NCI-H2107 (cell line): ENCODE results near the gene MAGI1.
"Not testable (repeated sequence)": the region's sequence is repeated elsewhere in the genome, so short reads cannot be mapped to it uniquely, and the experiment has no call there.

Experiments used
- DNase-seq: peaks from one replicate; lab custom pipeline; 2025; lab: John Stamatoyannopoulos, UW

Gene MAGI1

GRCh38 chr3:65587650-65588439 is 450.9 kb downstream of the MAGI1 start:
- no peak for DNase-seq

GRCh38 chr3:65584913-65585312 is 453.8 kb downstream of the MAGI1 start:
- no peak for DNase-seq

GRCh38 chr3:65584002-65584401 is 454.7 kb downstream of the MAGI1 start:
- DNase-seq: no peak

- DNase-seq: no peak
Measured at GRCh38 chr3:65583188-65583587, 455.5 kb downstream of the MAGI1 start.

- no peak for DNase-seq
Measured at GRCh38 chr3:65582012-65582717, 456.6 kb downstream of the MAGI1 start.

GRCh38 chr3:65581313-65581712 is 457.4 kb downstream of the MAGI1 start:
- DNase-seq: no peak

GRCh38 chr3:65578861-65579260 is 459.9 kb downstream of the MAGI1 start:
- no peak for DNase-seq

- no peak for DNase-seq
Measured at GRCh38 chr3:65577843-65578430, 460.8 kb downstream of the MAGI1 start.

- DNase-seq: no peak
Measured at GRCh38 chr3:65576966-65577365, 461.8 kb downstream of the MAGI1 start.

GRCh38 chr3:65576228-65576627 is 462.5 kb downstream of the MAGI1 start:
- DNase-seq: no peak

- no peak for DNase-seq
Measured at GRCh38 chr3:65575376-65575840, 463.3 kb downstream of the MAGI1 start.

- DNase-seq: no peak
Measured at GRCh38 chr3:65573548-65574116, 465.1 kb downstream of the MAGI1 start.

GRCh38 chr3:65572175-65572777 is 466.4 kb downstream of the MAGI1 start:
- DNase-seq: no peak

GRCh38 chr3:65569845-65570405 is 468.8 kb downstream of the MAGI1 start:
- DNase-seq: no peak

GRCh38 chr3:65569129-65569528 is 469.6 kb downstream of the MAGI1 start:
- DNase-seq: no peak

GRCh38 chr3:65568497-65568896 is 470.2 kb downstream of the MAGI1 start:
- no peak for DNase-seq

GRCh38 chr3:65565744-65566143 is 473.0 kb downstream of the MAGI1 start:
- not testable (repeated sequence) for DNase-seq

GRCh38 chr3:65564483-65564882 is 474.2 kb downstream of the MAGI1 start:
- no peak for DNase-seq

- no peak for DNase-seq
Measured at GRCh38 chr3:65563861-65564260, 474.9 kb downstream of the MAGI1 start.

GRCh38 chr3:65562447-65562846 is 476.3 kb downstream of the MAGI1 start:
- no peak for DNase-seq

GRCh38 chr3:65561617-65562016 is 477.1 kb downstream of the MAGI1 start:
- no peak for DNase-seq

GRCh38 chr3:65560901-65561300 is 477.8 kb downstream of the MAGI1 start:
- DNase-seq: no peak
